Keratinocyte (primary cell): ENCODE results near the gene YIPF7. TPM values are rescaled to one million over a fixed set of nuclear protein-coding genes. Genes with fewer than 3 reads are reported as not detected.

Experiments
- DNase-seq: peaks from one replicate; pipeline ENCODE4 v3.0.0-alpha.2; 2011; ENCODE audit warnings: low read depth, missing footprints, low spot score
- FAIRE-seq: peaks from 2 replicates; lab custom pipeline; 2011; peaks lifted over from hg19 to GRCh38; lab: Jason Lieb, UNC
- H2AFZ ChIP-seq: 2 replicates; pipeline ENCODE4 v1.6.0; 2012; ENCODE audit warnings: low read length, control low read depth, inconsistent platforms; ENCODE audit not compliant: control insufficient read depth
- H3K27ac ChIP-seq: 2 replicates; pipeline ENCODE4 v1.5.1; 2011; ENCODE audit warnings: low read length; ENCODE audit not compliant: control insufficient read depth, insufficient read depth
- H3K27me3 ChIP-seq: 3 replicates; pipeline ENCODE4 v1.6.0; 2011; ENCODE audit warnings: low read length; ENCODE audit not compliant: control insufficient read depth, insufficient read depth; ENCODE audit errors: extremely low read depth
- H3K36me3 ChIP-seq, 2 experiments: 2 replicates in 1 of 2; 3 replicates in 1 of 2; pipeline ENCODE4 v1.5.1; 2011; ENCODE audit warnings: low read length in 2 of 2, mild to moderate bottlenecking in 1 of 2; ENCODE audit not compliant: control insufficient read depth in 2 of 2, insufficient read depth in 2 of 2; ENCODE audit errors: extremely low read depth in 1 of 2
- H3K4me1 ChIP-seq: 3 replicates; pipeline ENCODE4 v1.5.1; 2011; ENCODE audit warnings: low read length; ENCODE audit not compliant: control insufficient read depth, insufficient read depth; ENCODE audit errors: extremely low read depth
- H3K4me2 ChIP-seq: 3 replicates; pipeline ENCODE4 v1.6.0; 2011; ENCODE audit warnings: low read depth, low read length; ENCODE audit not compliant: control insufficient read depth, insufficient read depth; ENCODE audit errors: extremely low read depth
- H3K4me3 ChIP-seq, 3 experiments: fragments of 200-600 bp in 1 of 3; sonication (generic) in 1 of 3; 2 replicates in 2 of 3; 3 replicates in 1 of 3; pipeline ENCODE4 v1.5.1; 2011 to 2016; ENCODE audit warnings: low read length in 3 of 3, mild to moderate bottlenecking in 3 of 3, control low read depth in 2 of 3, inconsistent platforms in 1 of 3, low read depth in 1 of 3, mixed read lengths in 1 of 3, mixed run types in 1 of 3, moderate library complexity in 1 of 3; ENCODE audit not compliant: control insufficient read depth in 2 of 3, insufficient read depth in 2 of 3; ENCODE audit errors: extremely low read depth in 1 of 3
- H3K79me2 ChIP-seq: 2 replicates; pipeline ENCODE4 v1.6.0; 2012; ENCODE audit warnings: low read length; ENCODE audit not compliant: control insufficient read depth, insufficient read depth
- H3K9ac ChIP-seq: 3 replicates; pipeline ENCODE4 v1.6.0; 2011; ENCODE audit warnings: low read length; ENCODE audit not compliant: control insufficient read depth, insufficient read depth; ENCODE audit errors: extremely low read depth
- H3K9me1 ChIP-seq: 3 replicates; pipeline ENCODE4 v1.6.0; 2011; ENCODE audit warnings: low read length; ENCODE audit not compliant: control insufficient read depth, insufficient read depth; ENCODE audit errors: extremely low read depth
- H3K9me3 ChIP-seq: 2 replicates; pipeline ENCODE4 v1.5.1; 2012; ENCODE audit warnings: low read depth, low read length; ENCODE audit not compliant: control insufficient read depth
- H4K20me1 ChIP-seq: 3 replicates; pipeline ENCODE4 v1.6.0; 2011; ENCODE audit warnings: low read length; ENCODE audit not compliant: control insufficient read depth, insufficient read depth; ENCODE audit errors: extremely low read depth
- CTCF ChIP-seq, 3 experiments: IDR thresholded peaks in 1 of 3; conservative IDR thresholded peaks in 1 of 3; optimal IDR thresholded peaks in 1 of 3; 2 replicates in 2 of 3; 3 replicates in 1 of 3; pipeline versions ENCODE3 to v1.5.1; 2011; ENCODE audit warnings: low read length in 3 of 3, mild to moderate bottlenecking in 3 of 3, moderate library complexity in 2 of 3, control low read depth in 1 of 3, inconsistent platforms in 1 of 3; ENCODE audit not compliant: insufficient read depth in 2 of 3; ENCODE audit errors: extremely low read depth in 1 of 3
- EZH2 ChIP-seq: IDR thresholded peaks from one replicate; pipeline ENCODE4 v1.6.1; 2012; ENCODE audit warnings: inconsistent platforms, mild to moderate bottlenecking, low read length, moderate library complexity
- dilution Hi-C: fragments of 300-500 bp; cut with MboI; formaldehyde crosslinking; loops from one replicate; pipeline ENCODE4 v1.7.0; 2020; ENCODE audit warnings: low sequenced_read_pairs; ENCODE audit not compliant: extremely low pct_ligation_motif_present
- polyA plus RNA-seq, 5 experiments: library from polyadenylated mRNA; depleted of rRNA in 3 of 5; stranded (reverse) in 3 of 5; stranded (forward) in 1 of 5; unstranded in 1 of 5; fragments of >200 nt; gene quantifications; 1 replicate in 1 of 5; 2 replicates in 3 of 5; 3 replicates in 1 of 5; pipeline versions ENCODE4 v1.2.1 to v1.2.3, GENCODE V29; 2011 to 2012; ENCODE audit warnings: missing spikeins in 2 of 5, low read depth in 1 of 5, low replicate concordance in 1 of 5

The YIPF7 gene
- polyA plus RNA-seq, 1 donor (not counting 4 experiments of a cell fraction or from before 2014, with no cell fraction given), result not detected

GRCh38 chr4:44679060-44679459 is 27.6 kb upstream of the YIPF7 start:
- no peaks in the 10 kb centered on the region for H3K9me3 ChIP-seq
- H3K9me1 ChIP-seq, result no peaks in the 10 kb centered on the region
- peak overlapping the region; percentile 100 for H2AFZ ChIP-seq
- peak overlapping the region; percentile 83 to 97 (median 91) for H3K4me3 ChIP-seq
- H3K27ac ChIP-seq, result peak overlapping the region; percentile 95
- peaks cover 7% of the 10 kb centered on the region for H3K4me1 ChIP-seq
- H3K79me2 ChIP-seq, result peaks cover 37% of the 10 kb centered on the region
- no peaks in the 10 kb centered on the region for H3K27me3 ChIP-seq
- dilution Hi-C loops, result no loop called here
- FAIRE-seq (no peak), DNase-seq (no peak)
- H3K36me3 ChIP-seq, result peaks cover 0 to 3% of the 10 kb centered on the region in 2 experiments
- peak overlapping the region; percentile 95 for H3K4me2 ChIP-seq
- no peaks in the 10 kb centered on the region for H4K20me1 ChIP-seq
- peak overlapping the region; percentile 97 for H3K9ac ChIP-seq
- TF ChIP-seq EZH2 (no peak), CTCF (optimal IDR thresholded peaks at IDR 0.05 in 1 of 3, IDR thresholded peaks at IDR 0.05 in 1 of 3, conservative IDR thresholded peaks at IDR 0.05 in 1 of 3; ENCODE audit: extremely low read depth in 1 of 3, insufficient read depth in 2 of 3, low read length in 3 of 3) (no peak)

- Histone ChIP-seq H3K9me1 (no peaks in the 10 kb centered on the region), H3K79me2 (peaks cover 37% of the 10 kb centered on the region), H3K9ac (peak within 1 kb of the TSS; percentile 97), H3K4me2 (peak within 1 kb of the TSS; percentile 95), H2AFZ (peak within 1 kb of the TSS; percentile 100), H3K4me1 (peaks cover 7% of the 10 kb centered on the region), H4K20me1 (no peaks in the 10 kb centered on the region), H3K9me3 (no peaks in the 10 kb centered on the region), H3K27me3 (no peaks in the 10 kb centered on the region), H3K36me3 (peaks cover 0 to 3% of the 10 kb centered on the region in 2 experiments), H3K4me3 (peak within 1 kb of the TSS; percentile 83 to 97 (median 91)), H3K27ac (peak within 1 kb of the TSS; percentile 95)
- DNase-seq (peak; percentile 35), FAIRE-seq (peak; percentile 86)
- dilution Hi-C loops, result no loop called here
- no peak for TF ChIP-seq EZH2
- no peak for TF ChIP-seq CTCF (optimal IDR thresholded peaks at IDR 0.05 in 1 of 3, IDR thresholded peaks at IDR 0.05 in 1 of 3, conservative IDR thresholded peaks at IDR 0.05 in 1 of 3; ENCODE audit: extremely low read depth in 1 of 3, insufficient read depth in 2 of 3, low read length in 3 of 3)
These were observed 26.9 kb upstream of the YIPF7 start, which contains the start of gene GUF1 for GRCh38 chr4:44678094-44679041. GUF1 (plus strand) TSS chr4:44678420; CDS start chr4:44678623, 203 bp downstream.
